HepG2 (cell line): Measurements from ENCODE around the gene SFTA2. TPM values are rescaled to one million over a fixed set of nuclear protein-coding genes. Genes with fewer than 3 reads are reported as not detected.

Experiments used
- BCLAF1 ChIP-seq: fragments of 450-650 bp; IDR thresholded peaks from 2 replicates; pipeline ENCODE4 v1.6.1; 2017; ENCODE audit warnings: mild to moderate bottlenecking
- JDP2 ChIP-seq: sonication (generic); formaldehyde crosslinking; IDR thresholded peaks from 2 replicates; pipeline ENCODE4 v1.8.1; 2022; ENCODE audit warnings: missing genetic modification reagents, borderline replicate concordance
- PHF21A ChIP-seq: sonication (generic); formaldehyde crosslinking; IDR thresholded peaks from 2 replicates; pipeline ENCODE4 v1.5.0; 2020; ENCODE audit warnings: mild to moderate bottlenecking, missing genetic modification reagents
- POLR2AphosphoS5 ChIP-seq: IDR thresholded peaks from 2 replicates; pipeline ENCODE4 v1.6.1; 2012; ENCODE audit warnings: low read depth, low read length
- ZNF354B ChIP-seq: sonication (generic); formaldehyde crosslinking; IDR thresholded peaks from 2 replicates; pipeline ENCODE4 v1.8.0; 2022; ENCODE audit warnings: mild to moderate bottlenecking, missing genetic modification reagents
- ZNF879 ChIP-seq: sonication (generic); formaldehyde crosslinking; IDR thresholded peaks from 2 replicates; pipeline ENCODE4 v1.8.1; 2023; ENCODE audit warnings: missing genetic modification reagents
- polyA plus RNA-seq, 8 experiments: library from polyadenylated mRNA; depleted of rRNA in 3 of 8; stranded (reverse) in 7 of 8; unstranded in 1 of 8; fragments of >200 nt; fragmentation: Illumina TruSeq in 4 of 8; extraction: Trizol in 4 of 8; gene quantifications; 2 replicates each; pipeline versions ENCODE4 v1.2.1 to v1.2.3, GENCODE V29; 2011 to 2016; ENCODE audit warnings: low read depth in 4 of 8, missing spikeins in 1 of 8, mixed read lengths in 1 of 8; ENCODE audit not compliant: insufficient read depth in 1 of 8
- total RNA-seq, 5 experiments: library from RNA; depleted of rRNA; stranded (reverse); fragments of >200 nt; fragmentation: Illumina TruSeq; extraction: Trizol; gene quantifications; 2 replicates each; pipeline ENCODE4 v1.2.3, GENCODE V29; 2016; ENCODE audit warnings: low read depth in 1 of 5
- TF ChIP-seq, protein P1 (sequence below): sonication (generic); formaldehyde crosslinking; IDR thresholded peaks from 2 replicates; pipeline ENCODE4 v1.5.1; 2020; ENCODE audit warnings: mild to moderate bottlenecking, missing genetic modification reagents, borderline replicate concordance
- TF ChIP-seq, protein P2 (sequence below): sonication (generic); formaldehyde crosslinking; conservative IDR thresholded peaks from 2 replicates; pipeline ENCODE4 v1.8.0; 2022; ENCODE audit warnings: missing genetic modification reagents
- TF ChIP-seq, protein P3 (sequence below): sonication (generic); formaldehyde crosslinking; IDR thresholded peaks from 2 replicates; pipeline ENCODE4 v1.4.0; 2020; ENCODE audit warnings: mild to moderate bottlenecking, missing genetic modification reagents

Gene SFTA2
- total and polyA plus RNA-seq, 2 of the 13 experiments (the other 11 are each of a cell fraction or from before 2014, with no cell fraction given): not detected

GRCh38 chr6:30885999-30886896 lies 45.7 kb downstream of the SFTA2 start (continued):
- TF ChIP-seq, protein P1, sequence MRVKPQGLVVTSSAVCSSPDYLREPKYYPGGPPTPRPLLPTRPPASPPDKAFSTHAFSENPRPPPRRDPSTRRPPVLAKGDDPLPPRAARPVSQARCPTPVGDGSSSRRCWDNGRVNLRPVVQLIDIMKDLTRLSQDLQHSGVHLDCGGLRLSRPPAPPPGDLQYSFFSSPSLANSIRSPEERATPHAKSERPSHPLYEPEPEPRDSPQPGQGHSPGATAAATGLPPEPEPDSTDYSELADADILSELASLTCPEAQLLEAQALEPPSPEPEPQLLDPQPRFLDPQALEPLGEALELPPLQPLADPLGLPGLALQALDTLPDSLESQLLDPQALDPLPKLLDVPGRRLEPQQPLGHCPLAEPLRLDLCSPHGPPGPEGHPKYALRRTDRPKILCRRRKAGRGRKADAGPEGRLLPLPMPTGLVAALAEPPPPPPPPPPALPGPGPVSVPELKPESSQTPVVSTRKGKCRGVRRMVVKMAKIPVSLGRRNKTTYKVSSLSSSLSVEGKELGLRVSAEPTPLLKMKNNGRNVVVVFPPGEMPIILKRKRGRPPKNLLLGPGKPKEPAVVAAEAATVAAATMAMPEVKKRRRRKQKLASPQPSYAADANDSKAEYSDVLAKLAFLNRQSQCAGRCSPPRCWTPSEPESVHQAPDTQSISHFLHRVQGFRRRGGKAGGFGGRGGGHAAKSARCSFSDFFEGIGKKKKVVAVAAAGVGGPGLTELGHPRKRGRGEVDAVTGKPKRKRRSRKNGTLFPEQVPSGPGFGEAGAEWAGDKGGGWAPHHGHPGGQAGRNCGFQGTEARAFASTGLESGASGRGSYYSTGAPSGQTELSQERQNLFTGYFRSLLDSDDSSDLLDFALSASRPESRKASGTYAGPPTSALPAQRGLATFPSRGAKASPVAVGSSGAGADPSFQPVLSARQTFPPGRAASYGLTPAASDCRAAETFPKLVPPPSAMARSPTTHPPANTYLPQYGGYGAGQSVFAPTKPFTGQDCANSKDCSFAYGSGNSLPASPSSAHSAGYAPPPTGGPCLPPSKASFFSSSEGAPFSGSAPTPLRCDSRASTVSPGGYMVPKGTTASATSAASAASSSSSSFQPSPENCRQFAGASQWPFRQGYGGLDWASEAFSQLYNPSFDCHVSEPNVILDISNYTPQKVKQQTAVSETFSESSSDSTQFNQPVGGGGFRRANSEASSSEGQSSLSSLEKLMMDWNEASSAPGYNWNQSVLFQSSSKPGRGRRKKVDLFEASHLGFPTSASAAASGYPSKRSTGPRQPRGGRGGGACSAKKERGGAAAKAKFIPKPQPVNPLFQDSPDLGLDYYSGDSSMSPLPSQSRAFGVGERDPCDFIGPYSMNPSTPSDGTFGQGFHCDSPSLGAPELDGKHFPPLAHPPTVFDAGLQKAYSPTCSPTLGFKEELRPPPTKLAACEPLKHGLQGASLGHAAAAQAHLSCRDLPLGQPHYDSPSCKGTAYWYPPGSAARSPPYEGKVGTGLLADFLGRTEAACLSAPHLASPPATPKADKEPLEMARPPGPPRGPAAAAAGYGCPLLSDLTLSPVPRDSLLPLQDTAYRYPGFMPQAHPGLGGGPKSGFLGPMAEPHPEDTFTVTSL (CRISPR knock-in tag): no peak
- TF ChIP-seq POLR2AphosphoS5: no peak
- no peak for TF ChIP-seq ZNF354B (CRISPR knock-in tag)
- TF ChIP-seq, protein P2, sequence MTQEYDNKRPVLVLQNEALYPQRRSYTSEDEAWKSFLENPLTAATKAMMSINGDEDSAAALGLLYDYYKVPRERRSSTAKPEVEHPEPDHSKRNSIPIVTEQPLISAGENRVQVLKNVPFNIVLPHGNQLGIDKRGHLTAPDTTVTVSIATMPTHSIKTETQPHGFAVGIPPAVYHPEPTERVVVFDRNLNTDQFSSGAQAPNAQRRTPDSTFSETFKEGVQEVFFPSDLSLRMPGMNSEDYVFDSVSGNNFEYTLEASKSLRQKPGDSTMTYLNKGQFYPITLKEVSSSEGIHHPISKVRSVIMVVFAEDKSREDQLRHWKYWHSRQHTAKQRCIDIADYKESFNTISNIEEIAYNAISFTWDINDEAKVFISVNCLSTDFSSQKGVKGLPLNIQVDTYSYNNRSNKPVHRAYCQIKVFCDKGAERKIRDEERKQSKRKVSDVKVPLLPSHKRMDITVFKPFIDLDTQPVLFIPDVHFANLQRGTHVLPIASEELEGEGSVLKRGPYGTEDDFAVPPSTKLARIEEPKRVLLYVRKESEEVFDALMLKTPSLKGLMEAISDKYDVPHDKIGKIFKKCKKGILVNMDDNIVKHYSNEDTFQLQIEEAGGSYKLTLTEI (CRISPR knock-in tag): no peak
- TF ChIP-seq ZNF879 (CRISPR knock-in tag): no peak
- no peak for TF ChIP-seq JDP2 (CRISPR knock-in tag)
- no peak for TF ChIP-seq BCLAF1
- TF ChIP-seq, protein P3, sequence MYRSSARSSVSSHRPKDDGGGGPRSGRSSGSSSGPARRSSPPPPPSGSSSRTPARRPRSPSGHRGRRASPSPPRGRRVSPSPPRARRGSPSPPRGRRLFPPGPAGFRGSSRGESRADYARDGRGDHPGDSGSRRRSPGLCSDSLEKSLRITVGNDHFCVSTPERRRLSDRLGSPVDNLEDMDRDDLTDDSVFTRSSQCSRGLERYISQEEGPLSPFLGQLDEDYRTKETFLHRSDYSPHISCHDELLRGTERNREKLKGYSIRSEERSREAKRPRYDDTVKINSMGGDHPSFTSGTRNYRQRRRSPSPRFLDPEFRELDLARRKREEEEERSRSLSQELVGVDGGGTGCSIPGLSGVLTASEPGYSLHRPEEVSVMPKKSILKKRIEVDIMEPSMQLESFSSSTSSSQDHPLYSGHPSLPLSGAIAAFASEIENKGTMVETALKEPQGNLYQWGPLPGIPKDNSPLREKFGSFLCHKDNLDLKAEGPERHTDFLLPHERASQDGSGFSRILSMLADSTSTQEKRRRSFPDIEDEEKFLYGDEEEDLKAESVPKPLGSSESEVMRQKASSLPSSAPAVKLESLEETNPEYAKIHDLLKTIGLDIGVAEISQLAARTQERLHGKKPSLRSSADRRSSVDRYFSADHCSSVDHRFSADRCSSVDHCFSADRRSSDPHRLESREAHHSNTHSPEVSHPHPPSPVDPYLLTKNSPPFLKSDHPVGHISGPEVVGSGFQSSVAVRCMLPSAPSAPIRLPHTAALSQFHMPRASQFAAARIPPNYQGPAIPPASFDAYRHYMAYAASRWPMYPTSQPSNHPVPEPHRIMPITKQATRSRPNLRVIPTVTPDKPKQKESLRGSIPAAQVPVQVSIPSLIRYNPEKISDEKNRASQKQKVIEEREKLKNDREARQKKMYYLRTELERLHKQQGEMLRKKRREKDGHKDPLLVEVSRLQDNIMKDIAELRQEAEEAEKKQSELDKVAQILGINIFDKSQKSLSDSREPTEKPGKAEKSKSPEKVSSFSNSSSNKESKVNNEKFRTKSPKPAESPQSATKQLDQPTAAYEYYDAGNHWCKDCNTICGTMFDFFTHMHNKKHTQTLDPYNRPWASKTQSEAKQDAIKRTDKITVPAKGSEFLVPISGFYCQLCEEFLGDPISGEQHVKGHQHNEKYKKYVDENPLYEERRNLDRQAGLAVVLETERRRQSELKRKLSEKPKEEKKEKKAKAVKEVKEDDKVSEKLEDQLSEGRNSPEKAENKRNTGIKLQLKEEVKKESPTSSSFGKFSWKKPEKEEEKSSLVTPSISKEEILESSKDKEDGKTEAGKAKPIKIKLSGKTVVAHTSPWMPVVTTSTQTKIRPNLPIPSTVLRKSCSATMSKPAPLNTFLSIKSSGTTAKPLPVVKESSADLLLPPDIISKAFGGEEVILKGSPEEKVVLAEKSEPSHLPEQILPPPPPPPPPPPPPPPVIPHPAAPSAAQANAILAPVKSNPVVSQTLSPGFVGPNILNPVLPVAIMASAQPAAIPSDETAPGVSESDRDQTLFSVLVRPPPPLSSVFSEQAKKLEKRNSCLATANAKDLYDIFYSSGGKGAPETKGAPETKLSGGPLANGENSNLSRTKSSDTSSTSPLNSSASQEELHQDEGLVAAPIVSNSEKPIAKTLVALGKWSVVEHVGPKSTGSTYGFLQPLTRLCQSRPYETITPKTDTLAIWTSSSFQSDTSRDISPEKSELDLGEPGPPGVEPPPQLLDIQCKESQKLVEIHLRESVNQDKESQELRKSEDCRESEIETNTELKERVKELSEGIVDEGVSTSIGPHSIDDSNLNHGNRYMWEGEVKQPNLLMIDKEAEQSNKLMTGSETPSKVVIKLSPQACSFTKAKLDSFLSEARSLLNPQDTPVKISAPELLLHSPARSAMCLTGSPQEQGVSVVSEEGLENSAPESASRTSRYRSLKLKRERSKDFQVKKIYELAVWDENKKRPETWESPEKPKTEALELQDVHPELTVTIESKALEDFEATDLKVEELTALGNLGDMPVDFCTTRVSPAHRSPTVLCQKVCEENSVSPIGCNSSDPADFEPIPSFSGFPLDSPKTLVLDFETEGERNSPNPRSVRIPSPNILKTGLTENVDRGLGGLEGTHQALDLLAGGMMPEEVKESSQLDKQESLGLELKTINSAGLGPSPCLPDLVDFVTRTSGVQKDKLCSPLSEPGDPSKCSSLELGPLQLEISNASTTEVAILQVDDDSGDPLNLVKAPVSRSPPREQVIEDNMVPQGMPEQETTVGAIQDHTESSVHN (CRISPR knock-in tag): no peak
- no peak for TF ChIP-seq PHF21A
